B cell (primary cell): ENCODE results near the gene TENT4A. TPM values are rescaled to one million over a fixed set of nuclear protein-coding genes. Genes with fewer than 3 reads are reported as not detected.

ENCODE experiments used
- ATAC-seq: fragments of 200-7000 bp; cut with Tn5 transposase; one replicate; pipeline ENCODE4 v1.10.0; 2021; ENCODE audit warnings: low read depth, mild to moderate bottlenecking, moderate number of reproducible peaks, moderate library complexity
- CTCF ChIA-PET: fragments of 350-600 bp; sonication (Branson Sonifier 250); formaldehyde crosslinking; loops from one replicate; lab custom pipeline; 2021; ENCODE audit warnings: antibody characterized with exemption, inconsistent platforms; lab: Charles Lee
- POLR2A ChIA-PET: fragments of 350-600 bp; sonication (Branson Sonifier 250); formaldehyde crosslinking; loops from one replicate; lab custom pipeline; 2021; ENCODE audit warnings: antibody characterized with exemption; lab: Charles Lee
- DNase-seq: peaks from one replicate; pipeline ENCODE4 v3.0.0; 2013
- H2AFZ ChIP-seq: 2 replicates; pipeline ENCODE4 v1.6.1; 2012; ENCODE audit warnings: mild to moderate bottlenecking, low read depth, low read length; ENCODE audit not compliant: insufficient read depth, poor library complexity, severe bottlenecking
- H3K27ac ChIP-seq, 2 donors: 1 replicate in 1 of 2; 2 replicates in 1 of 2; pipeline ENCODE4 v1.5.1; 2012 to 2013; ENCODE audit warnings: low read length in 2 of 2, mild to moderate bottlenecking in 2 of 2, moderate library complexity in 1 of 2
- H3K27me3 ChIP-seq, 4 experiments: fragments of 200-600 bp in 1 of 4; sonication (generic) in 1 of 4; replicated peaks in 1 of 4; 1 replicate in 2 of 4; 2 replicates in 2 of 4; pipeline versions ENCODE4 v1.6.1 to v1.7.0; 2013 to 2016; ENCODE audit warnings: low read length in 3 of 4, mild to moderate bottlenecking in 2 of 4, mixed read lengths in 1 of 4, moderate library complexity in 1 of 4; ENCODE audit not compliant: insufficient read depth in 4 of 4, control insufficient read depth in 3 of 4; ENCODE audit errors: control extremely low read depth in 1 of 4
- H3K36me3 ChIP-seq, 2 experiments: replicated peaks in 1 of 2; 1 replicate in 1 of 2; 2 replicates in 1 of 2; pipeline versions ENCODE4 v1.6.1 to v1.7.1; 2013; ENCODE audit warnings: low read length in 1 of 2; ENCODE audit not compliant: insufficient read depth in 2 of 2, control insufficient read depth in 1 of 2; ENCODE audit errors: control extremely low read depth in 1 of 2, extremely low read depth in 1 of 2
- H3K4me1 ChIP-seq, 2 donors: fragments of 200-600 bp in 1 of 2; sonication (generic) in 1 of 2; 1 replicate in 1 of 2; 2 replicates in 1 of 2; pipeline versions ENCODE4 v1.5.1 to v1.6.1; 2013 to 2017; ENCODE audit warnings: low read length in 2 of 2; ENCODE audit not compliant: control insufficient read depth in 2 of 2, insufficient read depth in 2 of 2
- H3K4me2 ChIP-seq: replicated peaks from 2 replicates; pipeline ENCODE3; 2012; ENCODE audit warnings: mild to moderate bottlenecking, low read depth, low read length; ENCODE audit not compliant: poor library complexity, severe bottlenecking
- H3K4me3 ChIP-seq, 5 experiments: fragments of 200-600 bp in 1 of 5; sonication (generic) in 1 of 5; 1 replicate in 3 of 5; 2 replicates in 2 of 5; pipeline versions ENCODE4 v1.5.1 to v1.7.0; 2011 to 2016; ENCODE audit warnings: low read length in 4 of 5, mild to moderate bottlenecking in 4 of 5, low read depth in 2 of 5, control low read depth in 1 of 5, moderate library complexity in 1 of 5; ENCODE audit not compliant: insufficient read depth in 1 of 5; ENCODE audit errors: control extremely low read depth in 1 of 5, extremely low read depth in 1 of 5
- H3K79me2 ChIP-seq: fragments of 200-600 bp; sonication (generic); one replicate; pipeline ENCODE4 v1.6.0; 2016; ENCODE audit warnings: low read length; ENCODE audit not compliant: control insufficient read depth, insufficient read depth
- H3K9ac ChIP-seq: fragments of 200-600 bp; sonication (generic); 2 replicates; pipeline ENCODE4 v1.6.1; 2017; ENCODE audit warnings: mild to moderate bottlenecking, low read length, moderate library complexity
- H3K9me3 ChIP-seq, 3 donors: one replicate each; pipeline versions ENCODE4 v1.6.1 to v1.7.1; 2013; ENCODE audit warnings: low read length in 2 of 3; ENCODE audit not compliant: control insufficient read depth in 2 of 3, insufficient read depth in 1 of 3; ENCODE audit errors: control extremely low read depth in 1 of 3
- H4K20me1 ChIP-seq: 2 replicates; pipeline ENCODE4 v1.6.0; 2012; ENCODE audit warnings: mild to moderate bottlenecking, low read length; ENCODE audit not compliant: insufficient read depth, control insufficient read depth, poor library complexity, severe bottlenecking
- H3K27ac Mint-ChIP-seq: one replicate; pipeline ENCODE4 v1.8.0; 2021; ENCODE audit warnings: mixed read lengths
- H3K27me3 Mint-ChIP-seq: one replicate; pipeline ENCODE4 v1.8.0; 2021; ENCODE audit warnings: mixed read lengths
- H3K4me1 Mint-ChIP-seq: one replicate; pipeline ENCODE4 v1.8.0; 2021; ENCODE audit warnings: mixed read lengths
- H3K4me3 Mint-ChIP-seq: one replicate; pipeline ENCODE4 v1.8.0; 2021; ENCODE audit warnings: mixed read lengths
- H3K9me3 Mint-ChIP-seq: one replicate; pipeline ENCODE4 v1.8.0; 2022; ENCODE audit warnings: mixed read lengths; ENCODE audit not compliant: insufficient read depth
- CTCF ChIP-seq: fragments of 200-600 bp; IDR thresholded peaks from one replicate; pipeline ENCODE4 v1.8.0; 2022; ENCODE audit warnings: antibody characterized with exemption, mild to moderate bottlenecking
- EZH2 ChIP-seq: IDR thresholded peaks from 2 replicates; pipeline ENCODE4 v1.6.1; 2012; ENCODE audit warnings: borderline replicate concordance, low read depth, mild to moderate bottlenecking, moderate library complexity, low read length; ENCODE audit not compliant: insufficient read depth, poor library complexity, severe bottlenecking
- WGBS: methylation state at CpG from one replicate; pipeline ENCODE4 v1.1.5; 2013; ENCODE audit warnings: missing lambda C conversion rate; ENCODE audit not compliant: insufficient coverage; 5-methylcytosine and 5-hydroxymethylcytosine counted together
- intact Hi-C: fragments of 100-400 bp; cut with micrococcal nuclease; formaldehyde crosslinking; loops from one replicate; pipeline ENCODE4 v1.10.0; 2022
- polyA plus RNA-seq: library from polyadenylated mRNA; depleted of rRNA; stranded (reverse); fragments of >200 nt; gene quantifications from 2 replicates; pipeline ENCODE4 v1.2.3, GENCODE V29; 2012
- total RNA-seq, 2 donors: library from RNA; stranded (reverse); fragments of 120-200 nt in 1 of 2; gene quantifications; 1 replicate in 1 of 2; 2 replicates in 1 of 2; pipeline versions ENCODE4 v1.2.3 to v1.2.4, GENCODE V29; 2013 to 2022

TENT4A gene
- total and polyA plus RNA-seq, 2 donors (not counting 1 experiment from before 2014, with no cell fraction given), result 18.5 to 63.6 TPM

GRCh38 chr5:6711409-6712141, 1.7 kb upstream of the TENT4A start:
- TF ChIP-seq CTCF, result no peak
- TF ChIP-seq EZH2, result no peak
- Histone ChIP-seq H4K20me1 (peaks cover 17% of the 10 kb centered on the region), H3K27ac (peak overlapping the region in 1 of 2 donors; percentile 80), H2AFZ (peak overlapping the region; percentile 92), H3K4me2 (peak overlapping the region; percentile 94), H3K9me3 (no peaks in the 10 kb centered on the region), H3K4me1 (peaks cover 23 to 29% of the 10 kb centered on the region in 2 donors), H3K79me2 (peaks cover 23% of the 10 kb centered on the region), H3K36me3 (no peaks in the 10 kb centered on the region), H3K4me3 (peak overlapping the region; percentile 58 to 92 (median 67)), H3K27me3 (no peaks in the 10 kb centered on the region), H3K9ac (peak overlapping the region; percentile 84)
- Mint-ChIP-seq H3K9me3 (no peaks in the 10 kb centered on the region), H3K27ac (peak overlapping the region; percentile 92), H3K27me3 (no peaks in the 10 kb centered on the region), H3K4me3 (peak overlapping the region; percentile 92), H3K4me1 (peaks cover 31% of the 10 kb centered on the region)
- intact Hi-C loops, result loop anchor here (1.0 to 10.0 kb wide), 5 partner anchors 17 to 1217 kb away; partner anchors contain the start of genes FASTKD3 and MTRR
- ChIA-PET POLR2A (interaction anchor here (0.9 to 2.3 kb wide), 2 partner anchors 16 to 79 kb away, joined by 3 to 12 read pairs; partner anchors contain the start of genes NSUN2 and SRD5A1), CTCF (interaction anchor here (1.2 to 1.3 kb wide), 4 partner anchors 34 to 79 kb away, joined by 3 to 4 read pairs (median 4); partner anchors contain the start of gene NSUN2)
- ATAC-seq (no peak), DNase-seq (no peak)
- WGBS, result 44% methylated on average over 9 of the region's 15 CpGs
